Measurements from ENCODE around the gene UST.
A peak's percentile ranks its signal among the peaks of the same experiment; 100 is the strongest.
"Not testable (repeated sequence)": the region's sequence is repeated elsewhere in the genome, so short reads cannot be mapped to it uniquely, and the experiment has no call there.

Gene UST

DNA sequence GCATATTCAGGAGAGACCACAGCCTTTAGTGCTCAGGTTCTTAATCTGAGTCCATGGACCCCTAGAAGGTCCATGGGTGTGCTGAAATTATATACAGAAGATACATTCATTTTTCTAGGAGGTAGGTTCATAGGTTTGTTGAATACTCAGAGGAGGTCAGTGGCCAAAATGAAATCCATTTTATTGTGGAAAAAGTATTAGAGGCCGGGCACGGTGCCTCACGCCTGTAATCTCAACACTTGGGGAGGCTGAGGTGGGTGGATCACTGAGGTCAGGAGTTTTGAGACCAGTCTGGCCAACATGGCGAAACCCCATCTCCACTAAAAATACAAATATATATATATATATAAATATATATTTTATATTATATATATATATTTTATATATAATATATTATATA, 9.0 kb upstream of the UST start:
- no peak for DNase-seq

DNA sequence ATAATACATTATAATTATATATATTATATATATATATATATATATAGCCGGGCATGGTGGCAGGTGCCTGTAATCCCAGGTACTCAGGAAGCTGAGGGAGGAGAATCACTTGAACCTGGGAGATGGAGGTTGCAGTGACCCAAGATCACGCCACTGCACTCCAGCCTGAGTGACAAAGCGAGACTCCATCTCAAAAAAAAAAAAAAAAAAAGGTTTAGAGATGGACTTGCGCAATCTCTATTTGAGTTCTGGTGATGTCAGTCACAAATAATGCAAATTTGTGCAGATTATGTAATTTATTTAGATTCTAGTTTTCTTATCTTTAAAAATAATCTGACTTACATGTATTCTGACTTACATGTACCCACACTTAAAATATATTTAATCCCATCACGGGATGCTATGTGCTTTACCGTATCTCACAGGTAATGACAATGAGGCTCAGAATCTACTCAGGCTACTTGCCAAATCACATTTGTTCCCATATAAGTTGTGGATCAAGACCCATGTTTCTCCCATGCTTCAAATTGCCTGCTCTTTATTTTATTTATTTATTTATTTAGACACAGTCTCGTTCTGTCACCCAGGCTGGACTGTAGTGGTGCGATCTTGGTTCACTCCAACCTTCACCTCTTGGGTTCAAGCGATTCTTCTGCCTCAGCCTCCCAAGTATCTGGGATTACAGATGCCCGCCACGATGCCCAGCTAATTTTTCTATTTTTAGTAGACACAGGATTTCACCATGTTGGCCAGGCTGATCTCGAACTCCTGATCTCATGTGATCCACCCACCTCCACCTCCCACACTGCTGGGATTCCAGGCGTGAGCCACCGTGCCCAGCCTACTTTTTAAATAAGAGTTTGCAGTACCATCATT, 7.6 kb upstream of the UST start:
- DNase-seq, result no peak

DNA sequence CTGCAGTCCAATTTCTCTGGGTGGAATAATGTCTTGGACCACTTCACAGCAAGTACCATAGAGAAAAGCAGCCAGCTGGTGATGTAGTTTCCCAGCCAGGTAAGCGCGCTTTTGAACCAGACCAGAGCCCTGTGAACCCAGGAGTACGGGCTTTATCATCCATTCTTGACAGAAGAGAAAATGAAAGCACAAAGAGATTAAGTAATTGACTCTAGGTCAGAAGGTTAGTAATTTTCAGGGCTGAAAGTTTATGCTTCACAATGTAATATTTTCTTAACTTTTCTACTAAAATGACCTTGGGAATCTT, 7.1 kb upstream of the UST start:
- DNase-seq, result no peak

DNA sequence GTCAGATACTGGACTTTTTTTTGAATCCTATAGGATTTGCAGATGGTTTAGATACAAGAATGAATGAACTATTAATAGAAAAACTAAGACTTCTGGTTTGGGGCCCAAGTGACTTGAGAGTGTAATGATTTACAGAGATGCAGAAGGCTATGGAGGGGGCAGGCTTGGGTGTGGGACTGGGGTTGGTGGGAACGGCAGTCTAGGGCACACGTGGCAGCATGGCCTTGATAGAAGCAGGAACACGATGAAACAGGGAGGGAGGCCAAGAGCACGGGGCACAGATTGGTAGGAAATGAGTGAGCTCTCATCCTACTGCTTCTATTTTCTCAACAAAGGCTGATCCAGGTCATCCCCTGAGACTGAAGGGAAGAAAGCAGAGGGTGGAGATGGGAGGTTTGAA, 3.4 kb upstream of the UST start:
- DNase-seq, result no peak

DNA sequence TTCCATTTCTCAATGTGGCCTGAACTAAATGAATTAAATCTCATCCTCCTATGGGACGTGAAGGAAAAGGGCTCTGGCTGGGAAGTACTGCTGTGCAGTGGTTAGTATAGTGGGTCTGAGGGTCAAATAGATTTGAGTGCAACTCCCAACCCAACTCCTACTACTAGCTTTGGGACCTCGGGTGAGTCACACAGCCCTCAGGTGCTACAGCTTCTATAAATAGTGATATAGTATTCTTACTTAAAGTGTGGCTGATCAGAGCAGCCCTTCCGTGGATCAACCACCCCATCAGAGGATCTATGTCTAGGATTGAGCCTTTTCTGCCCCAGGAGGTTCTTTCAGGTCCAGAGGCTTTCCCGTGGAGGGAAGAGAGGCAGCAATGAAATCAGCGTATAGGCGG, 904 bp upstream of the UST start:
- DNase-seq, result no peak

DNA sequence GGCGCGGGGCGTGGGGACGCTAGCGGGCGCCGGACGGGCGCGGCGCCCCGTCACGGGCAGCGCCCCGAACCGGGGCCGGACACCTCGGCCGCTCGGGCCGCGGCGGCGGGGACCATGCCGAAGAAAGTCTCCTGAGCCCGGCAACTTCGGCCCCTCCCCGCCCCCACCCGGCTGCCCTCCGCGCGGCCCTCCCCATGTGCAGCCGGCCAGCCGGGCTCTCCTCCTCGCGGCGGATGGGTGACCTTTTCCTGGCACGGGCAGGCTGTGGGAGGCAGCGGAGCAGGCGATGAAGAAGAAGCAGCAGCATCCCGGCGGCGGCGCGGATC, 278 bp downstream of the UST start:
- DNase-seq, result peak; percentile 15

DNA sequence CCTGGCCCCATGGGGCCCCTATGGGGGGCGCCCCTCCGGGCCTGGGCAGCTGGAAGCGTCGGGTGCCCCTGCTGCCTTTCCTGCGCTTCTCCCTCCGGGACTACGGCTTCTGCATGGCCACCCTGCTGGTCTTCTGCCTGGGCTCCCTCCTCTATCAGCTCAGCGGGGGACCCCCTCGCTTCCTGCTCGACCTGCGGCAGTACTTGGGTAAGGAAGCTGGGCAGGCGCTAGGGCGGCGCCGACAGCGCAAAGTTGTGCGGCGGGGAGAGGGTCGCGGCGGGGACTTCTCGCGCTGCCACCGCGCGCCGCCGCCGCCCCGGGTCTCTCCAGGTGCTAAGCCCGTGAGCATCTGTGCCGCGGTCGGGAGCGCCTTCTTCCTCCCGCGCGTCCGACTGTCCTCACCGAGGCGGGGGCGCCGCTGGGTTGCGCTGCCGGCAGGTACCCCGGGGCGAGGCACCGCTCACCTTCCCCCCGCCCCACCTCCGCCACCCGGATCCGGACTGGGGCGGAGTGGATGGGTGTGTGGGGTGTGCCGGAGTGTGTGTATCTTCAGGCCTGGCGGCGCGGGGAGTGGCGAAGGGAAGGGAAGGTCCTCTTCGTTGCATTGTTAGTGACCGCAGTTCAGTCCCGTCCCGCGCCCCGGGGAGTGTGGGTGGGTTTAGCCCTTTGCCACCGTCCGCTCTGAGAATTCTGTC, 788 bp downstream of the UST start:
- peak; percentile 35 for DNase-seq

DNA sequence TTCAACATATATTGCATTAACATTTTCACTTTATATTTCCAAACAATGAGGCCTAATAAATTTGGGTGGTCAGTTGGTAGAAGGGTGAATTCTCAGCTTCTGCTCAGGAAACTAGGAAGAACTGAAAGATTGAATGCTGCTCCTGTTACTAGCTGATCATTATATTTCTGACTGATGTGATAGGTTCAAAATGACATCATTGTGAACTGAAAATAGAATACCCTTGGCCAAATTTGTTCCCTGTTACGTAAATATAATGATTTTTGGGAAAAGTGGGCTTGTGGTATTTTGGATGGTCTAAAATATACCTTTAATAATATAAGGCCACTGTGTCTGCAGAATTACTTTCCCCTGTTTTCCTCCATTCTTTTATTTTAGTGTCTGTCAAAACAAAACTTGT, 2.8 kb downstream of the UST start:
- no peak for DNase-seq

DNA sequence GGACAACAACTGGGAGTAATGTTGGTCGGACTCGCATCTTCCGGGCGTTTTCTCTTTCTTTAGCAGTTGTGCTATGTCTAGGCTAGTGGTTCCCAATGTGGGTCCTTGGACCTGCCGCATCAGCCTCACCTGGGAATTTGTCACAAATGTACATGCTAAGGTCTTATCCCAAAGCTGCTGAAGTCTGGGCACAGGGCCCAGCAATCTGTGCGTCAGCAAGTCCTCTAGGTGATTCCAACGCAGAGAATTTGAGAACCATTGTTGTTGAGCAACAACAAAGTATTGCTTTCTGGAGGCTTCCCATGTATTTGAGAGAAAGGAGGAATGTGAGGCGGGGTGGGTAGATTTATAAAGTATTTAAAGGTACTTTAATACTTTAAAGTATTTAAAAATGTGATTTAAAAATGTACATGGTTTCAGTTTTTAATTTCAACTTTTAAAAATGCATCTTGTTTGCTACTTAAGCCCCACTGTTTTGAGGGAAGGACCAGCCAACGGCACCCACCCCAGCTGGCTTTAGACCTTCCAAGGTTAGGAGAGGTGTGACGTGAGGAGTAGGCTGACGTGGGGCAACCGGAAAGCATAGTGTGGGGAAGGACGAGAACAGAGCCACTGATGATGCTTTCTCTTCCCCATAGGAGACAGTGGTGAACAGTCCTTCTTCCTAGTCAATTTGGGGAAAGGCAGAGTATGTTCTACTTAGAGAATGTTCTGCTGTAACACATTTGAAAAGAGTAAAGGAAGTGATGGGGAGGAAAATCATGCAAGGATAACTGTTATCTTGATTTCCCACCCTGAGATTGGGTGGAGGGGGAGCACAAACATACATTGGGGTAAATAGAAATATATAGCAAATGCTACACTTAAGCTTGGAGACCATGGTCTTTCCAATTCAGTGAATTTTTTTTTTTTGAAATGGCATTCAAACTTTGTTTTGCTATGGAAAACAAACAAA, 4.3 kb downstream of the UST start:
- DNase-seq, result no peak

DNA sequence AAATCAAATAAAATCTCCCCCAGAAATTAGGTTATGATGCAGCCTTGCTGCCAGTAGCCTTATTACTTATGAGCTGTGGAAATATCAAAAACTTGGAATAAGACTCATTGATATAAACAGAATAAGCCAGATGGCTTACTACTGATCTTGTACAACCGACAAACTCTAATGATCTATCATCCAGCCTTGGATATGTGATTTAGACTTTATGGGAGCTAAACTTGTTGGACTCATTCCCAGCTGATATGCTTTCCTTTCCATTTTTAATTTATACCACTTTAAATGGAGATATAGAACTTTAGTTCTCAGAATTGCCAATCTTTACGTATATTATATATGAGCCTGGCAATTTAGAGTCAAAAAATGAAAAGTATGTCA, 5.0 kb downstream of the UST start:
- no peak for DNase-seq

DNA sequence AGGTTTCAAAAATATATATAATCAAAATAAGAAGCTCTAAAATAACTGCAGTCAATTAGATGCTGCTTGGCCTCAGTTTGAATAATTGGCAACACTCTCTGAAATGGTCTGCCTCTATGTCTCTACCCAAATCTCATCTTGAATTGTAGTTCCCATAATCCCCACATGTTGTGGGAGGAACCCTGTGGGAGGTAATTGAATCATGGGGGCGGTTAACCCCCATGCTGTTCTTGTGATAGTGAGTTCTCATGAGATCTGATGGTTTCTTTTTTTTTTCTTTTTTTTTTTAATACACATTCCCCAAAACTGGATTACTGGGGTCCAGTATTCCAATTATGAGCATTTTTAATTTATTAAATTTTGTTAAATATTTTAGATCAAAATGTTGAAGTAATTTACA, 8.5 kb downstream of the UST start:
- DNase-seq, result not testable (repeated sequence)

DNA sequence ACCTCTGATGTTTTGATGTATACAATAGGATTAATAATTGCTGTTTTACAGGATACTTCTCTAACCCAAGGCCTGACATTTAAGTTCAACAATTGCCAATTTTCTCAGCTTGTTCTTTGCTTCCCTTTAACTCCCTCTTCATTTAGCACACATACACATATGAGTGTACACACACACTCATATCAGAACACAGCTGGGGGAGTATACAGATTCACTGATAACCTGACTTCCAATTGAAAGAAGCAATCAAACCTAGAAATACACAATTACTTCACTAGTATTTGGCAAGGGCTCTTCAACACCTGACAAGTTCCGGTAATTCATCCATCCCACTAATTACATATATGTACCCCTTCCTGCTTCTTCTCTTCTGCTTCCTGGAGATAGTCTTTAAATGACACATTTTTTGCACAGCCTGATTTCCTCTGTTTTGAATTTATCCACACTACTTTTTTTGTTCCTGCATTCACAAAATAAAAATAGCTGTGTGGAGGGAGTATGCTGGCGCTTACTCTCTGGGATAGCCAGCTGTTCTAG, 11.2 kb downstream of the UST start:
- DNase-seq, result no peak

DNA sequence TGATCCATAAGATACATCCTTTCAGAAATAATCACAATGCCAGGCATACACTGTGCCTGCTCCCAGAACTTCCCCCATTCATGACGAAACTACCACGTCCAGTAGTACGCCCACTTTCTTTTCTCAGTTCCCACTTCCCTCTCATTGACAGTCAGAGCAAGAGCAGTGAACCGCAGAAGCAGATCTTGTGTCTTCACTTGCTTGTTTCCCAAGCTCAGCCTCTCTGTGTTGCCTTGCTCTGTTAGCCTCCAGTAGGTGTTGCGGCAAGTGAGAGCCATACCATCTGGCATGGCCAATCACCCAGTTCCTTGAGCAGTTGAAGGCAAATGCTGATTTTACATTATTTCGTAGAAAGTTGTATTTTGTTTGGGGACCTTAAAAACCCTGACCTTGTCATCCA, 11.7 kb downstream of the UST start:
- no peak for DNase-seq

DNA sequence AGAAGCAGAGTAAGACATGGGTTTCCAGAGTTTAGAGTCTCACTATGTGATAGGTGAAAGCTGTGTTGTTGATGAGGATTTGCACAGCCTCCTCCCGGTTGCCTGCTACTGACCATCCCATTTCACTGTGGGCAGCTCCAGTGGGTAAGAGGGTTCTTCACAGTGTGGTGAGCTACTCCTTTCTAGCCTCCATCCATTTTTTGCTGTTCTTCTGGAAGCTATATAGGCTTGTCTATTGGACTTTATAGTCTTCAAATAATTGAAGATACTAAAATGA, 13.4 kb downstream of the UST start:
- DNase-seq, result no peak

DNA sequence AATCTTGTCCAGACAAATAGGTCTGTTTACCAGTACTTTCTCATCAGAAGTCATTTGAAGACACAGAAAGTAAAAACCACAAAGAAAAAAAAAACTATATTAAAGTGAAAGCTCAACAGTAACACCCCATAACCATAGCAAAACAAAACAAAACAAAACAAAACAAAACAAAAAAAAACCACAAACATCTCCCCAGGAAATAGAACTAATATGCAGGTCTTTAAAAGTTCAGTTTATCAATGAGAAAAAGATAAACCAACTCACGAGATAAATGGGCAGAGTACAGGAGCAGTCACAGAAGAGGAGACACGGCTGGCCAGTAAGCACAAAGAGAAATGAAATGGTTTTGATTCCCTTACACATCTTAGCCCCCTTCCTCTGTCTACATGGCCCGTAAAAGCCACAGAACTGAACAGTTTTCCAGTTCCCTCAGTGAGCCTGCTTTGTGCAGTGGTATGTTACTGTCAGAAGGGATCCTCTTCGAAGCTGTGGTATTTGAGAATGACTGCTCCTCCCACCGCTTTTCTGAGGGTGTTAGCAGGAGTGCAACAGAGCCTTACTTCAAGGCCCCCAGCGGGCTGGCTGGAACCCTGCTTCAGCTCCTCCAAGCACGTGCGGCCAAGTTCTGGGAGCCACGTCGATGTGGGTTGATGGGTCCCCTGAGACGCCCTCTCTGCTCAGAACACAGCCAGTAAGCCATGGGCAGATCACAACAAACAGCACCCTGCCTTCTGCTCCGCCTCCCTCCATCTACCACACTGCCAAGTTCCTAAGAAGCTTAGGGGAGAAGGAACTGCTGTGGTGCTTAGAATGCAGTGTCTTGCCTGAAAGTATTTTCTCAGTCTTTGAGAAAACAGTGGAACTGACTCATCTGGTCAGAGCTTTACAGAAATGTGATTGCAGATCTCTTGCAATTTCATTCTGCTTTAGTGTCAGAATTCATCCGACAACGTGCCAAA, 14.0 kb downstream of the UST start:
- no peak for DNase-seq

DNA sequence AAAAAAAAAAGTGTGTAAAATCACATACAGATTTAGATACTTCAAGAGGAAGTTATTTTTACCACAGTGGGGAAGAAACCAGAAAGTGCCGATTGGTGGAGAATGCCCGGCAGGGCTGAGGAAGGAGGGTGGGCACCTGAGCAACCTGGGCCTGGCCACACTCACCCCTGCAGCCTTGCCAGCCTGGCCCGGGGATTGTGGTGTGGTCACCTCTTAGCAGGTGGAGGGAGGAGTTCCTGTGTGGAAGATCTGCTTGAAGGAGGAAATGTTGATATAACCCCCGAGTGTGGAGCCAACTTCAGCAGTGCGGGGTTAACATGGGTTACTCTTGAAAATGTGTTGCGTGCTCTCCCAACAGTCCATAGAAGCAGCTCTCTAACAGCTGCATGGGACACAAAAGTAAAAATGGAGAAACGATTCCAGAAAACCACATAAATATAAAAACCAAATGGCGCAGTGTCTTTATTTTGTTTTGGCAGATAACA, 14.7 kb downstream of the UST start:
- no peak for DNase-seq

DNA sequence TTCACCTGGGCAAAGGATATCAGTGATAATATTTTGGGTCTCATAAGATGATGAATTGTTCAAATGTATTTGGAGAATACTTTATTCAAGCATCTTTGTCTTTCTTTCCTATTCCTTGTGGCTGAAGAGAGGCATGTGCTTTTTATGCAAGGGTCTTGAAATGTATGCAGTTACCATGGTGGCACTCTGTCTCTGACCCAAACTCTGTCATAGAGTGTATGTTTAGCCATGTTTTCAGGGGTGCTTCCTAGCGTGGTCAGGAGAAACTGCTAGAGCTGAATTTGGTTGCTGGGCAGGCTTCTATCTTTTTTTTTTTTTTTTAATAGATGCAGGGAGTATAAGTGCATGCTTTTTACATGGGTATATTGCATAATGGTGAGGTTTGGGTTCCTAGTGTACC, 15.4 kb downstream of the UST start:
- no peak for DNase-seq

DNA sequence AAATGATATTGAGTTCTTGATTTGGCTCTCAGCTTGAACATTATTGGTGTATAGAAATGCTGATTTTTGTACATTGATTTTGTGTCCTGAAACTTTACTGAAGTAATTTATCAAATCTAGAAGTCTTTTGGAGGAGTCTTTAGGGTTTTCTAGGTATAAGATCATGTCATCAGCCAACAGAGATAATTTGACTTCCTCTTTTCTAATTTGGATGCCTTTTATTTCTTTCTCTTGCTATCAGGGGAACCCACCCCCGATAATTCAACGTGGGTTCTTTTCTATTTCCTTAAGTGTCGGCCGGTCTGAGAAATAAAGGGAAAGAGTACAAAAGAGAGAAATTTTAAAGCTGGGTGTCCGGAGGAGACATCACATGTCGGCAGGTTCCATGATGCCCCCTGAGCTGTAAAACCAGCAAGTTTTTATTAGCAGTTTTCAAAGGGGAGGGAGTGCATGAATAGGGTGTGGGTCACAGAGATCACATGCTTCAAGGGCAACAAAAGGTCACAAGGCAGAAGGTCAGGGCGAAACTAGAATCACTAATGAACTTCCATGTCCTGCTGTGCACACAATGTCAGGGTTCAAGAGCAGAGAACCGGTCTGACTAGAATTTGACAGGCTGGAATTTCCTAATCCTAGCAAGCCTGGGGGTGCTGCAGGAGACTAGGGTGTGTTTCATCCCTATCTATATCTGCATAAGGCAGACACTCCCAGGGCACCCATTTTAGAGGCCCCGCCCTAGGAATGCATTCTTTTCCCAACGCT, 17.6 kb downstream of the UST start:
- not testable (repeated sequence) for DNase-seq

DNA sequence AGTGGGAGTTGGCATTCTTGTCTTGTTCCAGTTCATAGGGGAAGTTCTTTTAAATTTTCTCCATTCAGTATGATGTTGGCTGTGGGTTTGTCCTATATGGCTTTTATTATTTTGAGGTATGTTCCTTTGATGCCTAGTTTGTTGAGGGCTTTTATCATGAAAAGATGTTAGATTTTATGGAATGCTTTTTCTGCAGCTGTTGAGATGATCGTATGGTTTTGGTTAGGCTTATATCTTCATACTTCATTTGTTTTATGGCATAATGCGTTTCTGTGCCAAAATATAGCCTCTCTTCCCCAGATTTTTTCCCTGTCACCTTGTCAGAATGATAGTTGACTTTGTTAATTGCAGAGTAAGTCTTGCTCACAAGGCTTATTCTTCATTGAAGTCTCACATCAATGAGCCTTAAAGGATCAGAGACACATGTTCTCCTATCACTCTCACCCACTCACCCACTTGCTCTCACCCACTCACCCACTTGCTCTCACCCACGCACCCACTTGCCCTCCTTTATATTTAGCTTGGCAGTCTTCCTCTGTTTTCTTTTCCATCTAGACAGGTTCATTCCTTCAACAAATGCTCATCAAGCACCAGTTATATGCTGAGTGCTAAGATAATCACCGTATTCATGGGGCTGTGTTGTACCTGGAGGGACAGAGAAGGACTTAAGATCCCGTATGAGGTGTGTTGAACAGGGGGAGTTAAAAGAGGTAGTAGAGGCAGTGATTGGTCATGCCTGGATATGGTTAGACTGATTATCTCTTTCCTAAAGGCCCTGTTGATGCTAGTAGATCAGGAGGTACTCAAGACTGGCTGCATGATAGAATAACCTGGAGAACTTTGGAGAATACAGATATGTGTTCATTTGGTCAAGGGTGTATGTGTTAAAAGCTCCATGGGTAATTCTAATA, 19.3 kb downstream of the UST start:
- no peak for DNase-seq

DNA sequence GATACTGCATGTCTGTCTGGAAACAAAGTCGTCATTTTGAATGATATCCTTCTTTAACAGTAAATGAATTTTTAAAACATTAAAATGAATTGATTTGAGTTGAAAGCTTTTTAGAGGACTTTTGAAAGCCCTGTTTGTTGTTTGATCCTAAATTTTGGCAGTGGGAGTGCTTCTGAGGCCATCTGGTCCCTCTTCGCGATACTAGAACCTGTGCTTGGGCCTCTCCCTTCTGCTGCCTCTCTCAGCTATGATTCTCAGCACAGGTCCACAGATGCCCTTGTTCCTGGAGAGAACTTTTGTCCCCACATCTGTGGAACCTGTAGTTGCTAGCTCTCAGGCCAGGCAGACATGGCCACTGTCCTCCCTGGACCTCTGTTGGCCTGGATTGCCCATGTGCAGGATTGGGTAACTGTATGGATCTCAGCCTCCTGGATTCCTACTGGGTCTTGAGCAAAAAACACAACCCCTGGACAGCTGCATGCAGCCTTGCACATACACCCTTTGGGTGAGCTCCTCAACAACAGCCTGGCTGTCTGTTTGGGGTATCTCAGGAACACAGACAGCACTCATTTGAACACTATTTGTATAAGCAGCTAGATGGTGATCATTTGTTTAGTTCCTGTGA, 21.9 kb downstream of the UST start:
- DNase-seq, result no peak
